PC-3 (cell line): ENCODE results near the gene KDM4B.

Experiments
- EZH2phosphoT487 ChIP-seq: fragments of 300-600 bp; sonication (generic); IDR thresholded peaks from 2 replicates; pipeline ENCODE4 v1.6.1; 2018; ENCODE audit warnings: mild to moderate bottlenecking, antibody characterized with exemption, low read length, borderline replicate concordance
- TF ChIP-seq, protein P1 (sequence below): fragments of 300-600 bp; sonication (generic); conservative IDR thresholded peaks from 2 replicates; pipeline ENCODE4 v1.5.1; 2017; ENCODE audit warnings: antibody characterized with exemption, low read depth, mild to moderate bottlenecking, low read length

DNA sequence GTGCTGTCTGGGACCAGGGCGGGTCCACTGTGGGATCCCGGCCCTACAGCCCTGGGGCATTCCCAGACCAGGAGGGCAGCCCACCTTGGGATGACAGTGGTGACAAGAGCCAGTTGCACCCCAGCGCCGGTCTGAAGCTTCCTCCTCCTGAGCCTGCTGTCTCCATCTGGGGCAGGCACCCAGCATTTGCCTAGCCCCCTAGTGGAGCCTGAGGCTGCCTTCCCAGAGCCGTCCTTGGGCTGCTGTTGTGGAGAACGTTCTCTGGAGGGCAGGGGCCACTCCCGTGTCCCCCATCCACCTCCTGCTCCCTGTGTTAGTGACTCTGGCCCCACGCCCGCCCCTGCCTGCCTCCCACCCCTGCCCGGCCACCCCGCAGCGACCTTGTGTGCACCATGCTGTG is 148.5 kb downstream of the KDM4B start:
- TF ChIP-seq, protein P1, sequence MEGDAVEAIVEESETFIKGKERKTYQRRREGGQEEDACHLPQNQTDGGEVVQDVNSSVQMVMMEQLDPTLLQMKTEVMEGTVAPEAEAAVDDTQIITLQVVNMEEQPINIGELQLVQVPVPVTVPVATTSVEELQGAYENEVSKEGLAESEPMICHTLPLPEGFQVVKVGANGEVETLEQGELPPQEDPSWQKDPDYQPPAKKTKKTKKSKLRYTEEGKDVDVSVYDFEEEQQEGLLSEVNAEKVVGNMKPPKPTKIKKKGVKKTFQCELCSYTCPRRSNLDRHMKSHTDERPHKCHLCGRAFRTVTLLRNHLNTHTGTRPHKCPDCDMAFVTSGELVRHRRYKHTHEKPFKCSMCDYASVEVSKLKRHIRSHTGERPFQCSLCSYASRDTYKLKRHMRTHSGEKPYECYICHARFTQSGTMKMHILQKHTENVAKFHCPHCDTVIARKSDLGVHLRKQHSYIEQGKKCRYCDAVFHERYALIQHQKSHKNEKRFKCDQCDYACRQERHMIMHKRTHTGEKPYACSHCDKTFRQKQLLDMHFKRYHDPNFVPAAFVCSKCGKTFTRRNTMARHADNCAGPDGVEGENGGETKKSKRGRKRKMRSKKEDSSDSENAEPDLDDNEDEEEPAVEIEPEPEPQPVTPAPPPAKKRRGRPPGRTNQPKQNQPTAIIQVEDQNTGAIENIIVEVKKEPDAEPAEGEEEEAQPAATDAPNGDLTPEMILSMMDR: 0 out of 2 replicates have a peak, but pooled peaks have one; percentile 16
- TF ChIP-seq EZH2phosphoT487: no peak
